ENCODE results near the gene SMIM41.

DNA sequence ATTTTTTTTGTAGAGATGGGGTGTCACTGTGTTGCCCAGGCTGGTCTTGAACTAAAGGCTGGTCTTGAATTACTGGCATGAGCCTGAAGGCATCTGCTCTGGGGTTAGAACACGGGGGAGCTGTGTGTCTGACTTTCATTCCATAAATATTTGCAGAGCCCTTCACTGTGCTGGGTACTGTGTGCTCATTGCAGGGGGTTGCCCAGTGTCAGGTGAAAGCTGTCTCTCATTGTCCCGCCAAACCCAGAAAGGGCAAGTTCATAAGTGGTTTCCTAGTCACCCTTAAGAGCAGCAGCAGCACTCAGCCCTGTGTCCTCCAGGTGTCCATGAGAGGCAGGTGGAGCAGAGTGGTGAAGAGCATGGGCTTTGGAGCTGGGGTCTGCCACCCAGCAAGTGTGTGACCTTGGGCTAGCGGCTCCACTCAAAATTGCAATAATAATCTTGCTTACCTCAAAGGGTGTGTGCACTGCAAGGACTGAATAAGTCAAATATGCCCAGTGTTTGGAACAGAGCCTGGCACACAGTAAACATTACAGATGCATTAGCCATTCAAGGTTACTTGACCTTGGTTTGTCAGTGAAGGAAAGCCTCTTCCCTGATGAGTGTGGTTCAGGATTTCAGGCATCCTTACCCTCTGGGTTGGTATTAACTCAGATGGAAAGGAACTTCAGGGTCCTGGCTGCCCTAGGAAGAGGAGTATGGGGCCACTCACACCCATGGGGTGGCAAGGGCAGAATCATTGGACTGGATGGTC lies 4.4 kb upstream of the SMIM41 start:
- TF ChIP-seq, protein P1, sequence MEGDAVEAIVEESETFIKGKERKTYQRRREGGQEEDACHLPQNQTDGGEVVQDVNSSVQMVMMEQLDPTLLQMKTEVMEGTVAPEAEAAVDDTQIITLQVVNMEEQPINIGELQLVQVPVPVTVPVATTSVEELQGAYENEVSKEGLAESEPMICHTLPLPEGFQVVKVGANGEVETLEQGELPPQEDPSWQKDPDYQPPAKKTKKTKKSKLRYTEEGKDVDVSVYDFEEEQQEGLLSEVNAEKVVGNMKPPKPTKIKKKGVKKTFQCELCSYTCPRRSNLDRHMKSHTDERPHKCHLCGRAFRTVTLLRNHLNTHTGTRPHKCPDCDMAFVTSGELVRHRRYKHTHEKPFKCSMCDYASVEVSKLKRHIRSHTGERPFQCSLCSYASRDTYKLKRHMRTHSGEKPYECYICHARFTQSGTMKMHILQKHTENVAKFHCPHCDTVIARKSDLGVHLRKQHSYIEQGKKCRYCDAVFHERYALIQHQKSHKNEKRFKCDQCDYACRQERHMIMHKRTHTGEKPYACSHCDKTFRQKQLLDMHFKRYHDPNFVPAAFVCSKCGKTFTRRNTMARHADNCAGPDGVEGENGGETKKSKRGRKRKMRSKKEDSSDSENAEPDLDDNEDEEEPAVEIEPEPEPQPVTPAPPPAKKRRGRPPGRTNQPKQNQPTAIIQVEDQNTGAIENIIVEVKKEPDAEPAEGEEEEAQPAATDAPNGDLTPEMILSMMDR (IDR thresholded peaks at IDR 0.05): no peak
- no peak for TF ChIP-seq POLR2A (IDR thresholded peaks at IDR 0.05)
- peak in 1 of 2 donors; percentile 6 for TF ChIP-seq POLR2AphosphoS5 (IDR thresholded peaks at IDR 0.05)
